Measurements from ENCODE around the gene SH3TC2. TPM values are rescaled to one million over a fixed set of nuclear protein-coding genes. Genes with fewer than 3 reads are reported as not detected.

SH3TC2 gene
- total RNA-seq, 1 donor from 2014 or later: 0.21 TPM

GRCh38 chr5:149061341-149061740, 1.5 kb downstream of the SH3TC2 start:
- no peak for DNase-seq (ENCODE audit: low spot score in 2 of 2)
- Histone ChIP-seq H3K36me3 (no peaks in the 10 kb centered on the region), H3K4me1 (peaks cover 0 to 12% of the 10 kb centered on the region in 2 donors), H3K4me3 (no peak overlapping the region), H3K27me3 (no peaks in the 10 kb centered on the region), H3K27ac (no peak overlapping the region), H3K9me3 (no peaks in the 10 kb centered on the region)
- no peak for TF ChIP-seq CTCF (IDR thresholded peaks at IDR 0.05)
- intact Hi-C loops (cut with DNase I): no loop called here

GRCh38 chr5:149060325-149060724, 2.5 kb downstream of the SH3TC2 start:
- Histone ChIP-seq H3K27ac (no peak overlapping the region), H3K36me3 (no peaks in the 10 kb centered on the region), H3K27me3 (no peaks in the 10 kb centered on the region), H3K4me3 (no peak overlapping the region), H3K4me1 (peaks cover 0 to 12% of the 10 kb centered on the region in 2 donors), H3K9me3 (no peaks in the 10 kb centered on the region)
- TF ChIP-seq CTCF (IDR thresholded peaks at IDR 0.05): no peak
- DNase-seq (ENCODE audit: low spot score in 2 of 2): no peak
- intact Hi-C loops (cut with DNase I): no loop called here

GRCh38 chr5:149056616-149057165, 6.2 kb downstream of the SH3TC2 start:
- H3K9me3 ChIP-seq: no peaks in the 10 kb centered on the region
- intact Hi-C loops (cut with DNase I): no loop called here

GRCh38 chr5:149054416-149054815, 8.4 kb downstream of the SH3TC2 start:
- intact Hi-C loops (cut with DNase I): no loop called here
- Histone ChIP-seq H3K4me1 (peaks cover 0 to 3% of the 10 kb centered on the region in 2 donors), H3K36me3 (no peaks in the 10 kb centered on the region), H3K27ac (no peak overlapping the region), H3K4me3 (no peak overlapping the region), H3K9me3 (no peaks in the 10 kb centered on the region), H3K27me3 (no peaks in the 10 kb centered on the region)
- TF ChIP-seq CTCF (IDR thresholded peaks at IDR 0.05): no peak
- no peak for DNase-seq (ENCODE audit: low spot score in 2 of 2)

More at GRCh38 chr5:149056616-149057165, 6.2 kb downstream of the SH3TC2 start:
- Histone ChIP-seq H3K27me3 (no peaks in the 10 kb centered on the region), H3K4me1 (peaks cover 0 to 3% of the 10 kb centered on the region in 2 donors), H3K27ac (no peak overlapping the region), H3K4me3 (no peak overlapping the region), H3K36me3 (no peaks in the 10 kb centered on the region)
- no peak for DNase-seq (ENCODE audit: low spot score in 2 of 2)
- TF ChIP-seq CTCF (IDR thresholded peaks at IDR 0.05): no peak

GRCh38 chr5:149053072-149053695, 9.7 kb downstream of the SH3TC2 start:
- no peak overlapping the region for H3K27ac ChIP-seq
- no peak for TF ChIP-seq CTCF (IDR thresholded peaks at IDR 0.05)
- no peak for DNase-seq (ENCODE audit: low spot score in 2 of 2)
- H3K27me3 ChIP-seq: no peaks in the 10 kb centered on the region
- H3K36me3 ChIP-seq: no peaks in the 10 kb centered on the region
- peaks cover 0 to 3% of the 10 kb centered on the region in 2 donors for H3K4me1 ChIP-seq
- intact Hi-C loops (cut with DNase I): no loop called here
- H3K9me3 ChIP-seq: no peaks in the 10 kb centered on the region
- no peak overlapping the region for H3K4me3 ChIP-seq

Measured in ascending aorta (tissue), 2 donors.